HG02678 (cell line): ENCODE data around the gene IL11.

Experiments used
- ATAC-seq: cut with Tn5 transposase; IDR thresholded peaks from one replicate; pipeline ENCODE4 v1.9.1; 2021; ENCODE audit warnings: mild to moderate bottlenecking, moderate library complexity; ENCODE audit not compliant: unreplicated experiment

The IL11 gene

DNA sequence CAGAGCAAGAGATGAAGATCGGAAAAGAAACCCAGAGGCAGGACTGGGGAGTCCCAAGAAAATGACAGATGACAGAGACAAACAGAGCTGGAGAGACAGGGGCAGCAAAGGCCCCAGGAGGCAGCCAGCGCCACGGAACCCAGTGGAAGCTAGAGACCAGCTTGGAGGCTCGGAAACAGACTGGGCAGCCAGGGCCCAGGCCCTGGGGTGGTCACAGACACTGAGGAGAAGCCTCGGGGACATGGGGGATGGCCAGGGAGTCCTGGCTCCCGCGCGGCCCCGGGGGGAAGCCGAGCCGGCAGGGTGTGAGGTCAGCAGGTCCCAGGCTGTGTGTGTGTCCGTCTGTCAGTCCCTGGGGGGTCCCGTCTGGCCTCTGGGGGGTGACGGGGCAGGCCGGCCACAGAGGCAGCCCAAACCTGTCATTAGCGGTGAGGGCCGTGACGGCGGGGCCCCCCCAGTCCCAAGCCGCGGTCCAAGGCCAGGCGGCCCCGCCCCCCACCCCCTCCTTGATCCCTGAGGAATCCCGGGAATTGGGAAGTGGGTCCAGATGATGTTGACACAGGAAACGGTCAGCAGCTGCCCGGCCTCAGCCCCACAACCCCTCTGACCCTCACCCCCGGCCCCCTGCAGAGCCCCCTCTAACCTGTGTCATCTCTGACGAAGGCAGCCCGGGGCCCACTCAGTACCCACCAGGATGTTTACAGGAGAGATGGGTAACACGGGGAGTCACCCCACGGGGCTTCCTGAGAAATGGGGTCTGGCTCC is 3.9 kb upstream of the IL11 start:
- no peak for ATAC-seq

DNA sequence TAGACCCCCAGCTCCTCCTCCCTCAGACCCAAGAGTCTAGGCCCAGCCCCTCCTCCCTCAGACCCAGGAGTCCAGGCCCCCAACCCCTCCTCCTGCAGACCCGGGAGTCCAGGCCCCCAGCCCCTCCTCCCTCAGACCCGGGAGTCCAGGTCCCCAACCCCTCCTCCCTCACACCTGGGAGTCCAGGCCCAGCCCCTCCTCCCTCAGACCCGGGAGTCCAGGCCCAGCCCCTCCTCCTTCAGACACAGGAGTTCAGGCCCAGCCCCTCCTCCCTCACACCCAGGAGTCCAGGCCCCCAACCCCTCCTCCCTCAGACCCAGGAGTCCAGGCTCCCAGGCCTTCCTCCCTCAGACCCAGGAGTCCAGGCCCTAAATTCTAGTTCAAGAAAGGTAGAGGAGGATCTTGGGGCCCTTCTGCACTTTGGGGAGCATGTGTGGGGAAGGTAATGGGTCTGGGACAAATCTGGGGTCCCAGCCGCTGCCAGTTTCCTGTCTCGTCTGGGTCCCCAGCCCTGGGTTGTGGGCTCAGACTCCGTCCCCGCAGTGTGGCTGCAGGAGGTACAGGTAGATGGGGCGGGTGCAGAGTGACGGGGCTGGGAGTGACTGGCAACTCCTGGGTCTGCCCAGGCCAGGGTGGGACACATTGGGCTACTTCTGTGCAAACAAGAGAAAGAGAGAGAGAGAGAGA is 3.2 kb upstream of the IL11 start:
- no peak for ATAC-seq

- ATAC-seq = no peak
Measured at GRCh38 chr19:55372316-55373081, 2.2 kb upstream of the IL11 start.

DNA sequence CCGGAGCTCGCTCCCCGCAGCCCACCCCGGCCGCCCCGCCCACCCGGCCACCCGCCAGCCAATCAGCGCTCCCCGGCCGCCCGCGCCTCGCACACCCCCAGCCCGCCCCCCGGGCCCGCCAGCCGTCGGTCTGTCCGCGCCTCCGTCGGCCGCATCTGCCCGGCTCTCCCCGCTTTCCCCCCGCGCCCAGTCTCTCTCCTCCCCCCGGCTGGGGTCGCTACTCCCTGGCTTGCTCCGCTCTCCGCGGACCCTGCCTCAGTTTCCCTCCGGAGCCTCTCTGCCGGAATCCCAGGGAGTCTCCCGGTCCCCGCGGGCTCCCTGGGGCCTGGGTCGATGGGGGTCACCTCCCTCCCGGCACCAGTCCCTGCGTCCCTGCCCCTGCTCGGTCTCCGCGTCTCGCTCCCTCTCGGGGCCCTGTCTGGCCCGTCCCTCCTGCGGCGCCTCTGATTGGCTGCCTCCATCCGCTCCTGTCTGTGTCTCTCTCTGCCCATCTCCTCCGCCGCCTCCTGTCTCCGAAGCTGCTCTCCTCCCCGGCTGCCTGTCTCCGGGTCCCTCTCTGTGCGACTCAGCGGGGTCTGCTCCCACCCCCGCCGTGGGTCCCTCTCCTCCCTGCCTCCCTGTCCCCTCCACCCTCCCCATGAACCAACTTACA is 484 bp downstream of the IL11 start:
- no peak for ATAC-seq

DNA sequence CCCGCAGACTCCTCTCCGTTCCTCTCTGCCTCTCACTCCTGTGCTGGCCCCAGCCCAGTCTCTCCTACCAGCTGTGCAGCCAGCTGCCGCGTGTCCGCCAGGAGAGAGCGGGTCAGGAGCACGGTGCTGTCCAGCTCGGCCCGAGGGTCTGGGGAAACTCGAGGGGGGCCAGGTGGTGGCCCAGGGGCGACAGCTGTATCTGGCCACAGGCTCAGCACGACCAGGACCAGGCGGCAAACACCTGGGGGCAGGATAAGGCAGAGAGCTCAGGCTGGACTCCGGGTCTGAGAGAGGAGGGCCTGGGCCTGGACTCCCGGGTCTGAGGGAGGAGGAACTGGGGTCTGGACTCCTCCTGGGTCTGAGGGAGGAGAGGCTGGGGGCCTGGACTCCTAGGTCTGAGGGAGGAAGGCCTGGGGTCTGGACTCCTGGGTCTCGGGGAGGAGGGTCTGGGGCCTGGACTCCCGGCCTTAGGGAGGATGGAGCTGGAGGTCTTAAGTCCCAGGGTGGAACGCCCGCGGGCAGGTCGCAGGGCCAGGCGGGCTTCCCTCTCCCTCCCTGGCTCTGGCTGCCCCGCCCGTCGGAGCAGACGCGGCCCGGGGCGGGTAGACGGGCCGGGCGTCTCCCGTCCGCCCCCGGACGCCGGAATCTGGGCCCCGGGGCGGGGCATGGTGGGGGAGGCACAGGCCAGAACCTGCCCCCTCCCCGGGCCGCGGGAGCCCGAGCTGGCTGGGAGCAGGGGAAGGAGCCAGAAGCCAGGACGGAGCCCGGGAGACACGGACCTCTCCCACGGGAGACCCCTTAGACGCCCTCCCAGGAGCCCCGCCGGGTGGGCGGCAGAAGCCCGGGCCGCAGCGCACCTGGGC is 1.3 kb downstream of the IL11 start:
- no peak for ATAC-seq

DNA sequence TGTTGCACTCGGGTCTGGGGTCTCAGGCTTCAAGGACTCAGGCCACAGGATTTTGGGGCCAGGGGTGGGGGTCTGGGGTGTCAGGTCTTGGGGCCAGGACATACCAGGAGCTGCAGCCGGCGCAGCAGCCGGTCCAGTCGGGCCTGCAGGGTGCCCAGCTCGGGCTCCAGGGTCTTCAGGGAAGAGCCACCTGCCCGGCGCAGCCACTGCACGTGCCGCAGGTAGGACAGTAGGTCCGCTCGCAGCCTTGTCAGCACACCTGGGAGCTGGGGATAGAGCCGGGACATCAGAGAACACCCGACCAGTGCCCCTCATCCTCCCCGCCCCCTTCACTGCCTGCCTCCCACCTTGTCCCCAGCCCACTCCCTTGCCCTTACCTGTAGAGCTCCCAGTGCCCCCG is 2.2 kb downstream of the IL11 start:
- ATAC-seq = no peak

GRCh38 chr19:55366790-55367189 is 3.5 kb downstream of the IL11 start:
- ATAC-seq = no peak

DNA sequence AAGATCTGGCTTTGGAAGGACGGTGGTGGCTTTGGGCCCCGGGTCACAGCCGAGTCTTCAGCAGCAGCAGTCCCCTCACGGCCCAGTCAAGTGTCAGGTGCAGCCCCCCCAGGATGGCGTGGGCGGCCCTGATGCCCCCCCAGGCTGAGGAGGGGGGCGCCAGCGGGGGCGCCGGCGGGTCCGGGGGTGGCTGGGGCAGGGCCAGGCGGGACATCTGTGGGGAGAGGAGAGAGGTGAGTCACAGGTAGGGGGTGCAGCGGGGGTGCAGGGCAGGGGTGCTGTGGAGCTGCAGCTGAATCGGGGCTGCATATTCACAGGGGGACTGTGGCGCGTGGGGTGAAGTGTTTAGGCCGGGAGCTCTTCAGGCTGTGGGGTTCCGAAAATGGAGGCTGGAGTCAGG is 4.3 kb downstream of the IL11 start:
- ATAC-seq = no peak

DNA sequence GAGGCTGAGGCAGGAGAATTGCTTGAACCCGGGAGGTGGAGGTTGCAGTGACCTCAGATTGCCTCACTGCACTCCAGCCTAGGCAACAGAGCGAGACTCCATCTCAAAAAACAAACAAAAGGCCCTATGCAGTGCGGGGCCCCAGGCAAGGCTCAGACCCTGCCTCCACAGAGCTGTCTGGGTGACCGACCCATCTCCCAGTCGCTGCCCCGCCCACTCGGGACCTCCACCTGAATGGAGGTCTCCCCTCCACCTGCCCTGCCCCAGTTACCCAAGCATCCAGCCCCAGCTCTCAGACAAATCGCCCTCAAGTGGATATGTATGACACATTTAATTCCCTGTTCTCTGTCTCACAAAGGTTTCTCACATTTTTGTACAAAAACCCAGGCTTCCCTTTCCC is 5.0 kb downstream of the IL11 start:
- no peak for ATAC-seq

GRCh38 chr19:55362990-55363716 is 7.1 kb downstream of the IL11 start, which contains the start of gene GARIN5B:
GARIN5B (minus strand) TSS chr19:55363260; CDS start chr19:55363066, 194 bp downstream.
- no peak for ATAC-seq

DNA sequence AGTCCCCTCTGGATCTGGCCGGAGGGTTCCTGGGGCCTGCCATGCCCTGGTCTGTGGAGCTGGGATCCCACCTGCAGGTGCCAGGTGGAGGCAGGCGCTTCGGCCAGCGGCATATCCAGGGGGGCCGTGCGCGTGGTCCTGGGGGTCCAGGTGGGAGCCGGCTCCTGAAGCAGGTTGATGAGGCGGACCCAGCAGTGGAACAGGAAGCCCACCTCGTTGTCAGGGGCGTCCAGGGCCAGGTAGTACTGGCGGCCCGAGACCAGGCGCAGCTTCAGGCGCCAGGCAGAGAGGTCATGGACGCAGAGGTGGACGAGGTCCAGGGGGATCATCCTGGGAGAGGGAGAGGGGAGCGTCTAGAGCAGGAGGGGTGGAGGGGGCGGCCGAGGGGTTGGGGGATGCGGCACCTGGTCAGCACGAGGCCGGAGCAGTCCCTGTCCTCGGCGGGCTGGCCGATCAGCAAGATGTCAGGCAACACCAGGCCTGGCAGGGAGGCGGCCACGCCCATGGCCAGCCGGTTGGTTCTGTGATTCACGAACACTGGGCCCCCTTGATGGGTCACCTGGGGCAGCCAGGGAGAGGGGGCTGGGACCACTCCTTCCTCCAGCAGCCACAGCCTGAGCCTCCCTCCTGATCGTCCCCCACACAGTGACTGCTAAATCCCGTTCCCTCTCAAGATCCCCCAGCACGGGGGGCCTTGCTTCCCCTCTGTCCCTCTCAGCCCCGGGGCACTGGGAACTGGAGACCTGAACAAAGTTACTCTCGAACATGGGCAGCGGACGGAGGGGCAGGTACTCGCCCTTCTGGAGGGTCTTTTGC is 7.9 kb downstream of the IL11 start:
- no peak for ATAC-seq

- no peak for ATAC-seq
Measured at GRCh38 chr19:55360902-55361301, 9.4 kb downstream of the IL11 start.

DNA sequence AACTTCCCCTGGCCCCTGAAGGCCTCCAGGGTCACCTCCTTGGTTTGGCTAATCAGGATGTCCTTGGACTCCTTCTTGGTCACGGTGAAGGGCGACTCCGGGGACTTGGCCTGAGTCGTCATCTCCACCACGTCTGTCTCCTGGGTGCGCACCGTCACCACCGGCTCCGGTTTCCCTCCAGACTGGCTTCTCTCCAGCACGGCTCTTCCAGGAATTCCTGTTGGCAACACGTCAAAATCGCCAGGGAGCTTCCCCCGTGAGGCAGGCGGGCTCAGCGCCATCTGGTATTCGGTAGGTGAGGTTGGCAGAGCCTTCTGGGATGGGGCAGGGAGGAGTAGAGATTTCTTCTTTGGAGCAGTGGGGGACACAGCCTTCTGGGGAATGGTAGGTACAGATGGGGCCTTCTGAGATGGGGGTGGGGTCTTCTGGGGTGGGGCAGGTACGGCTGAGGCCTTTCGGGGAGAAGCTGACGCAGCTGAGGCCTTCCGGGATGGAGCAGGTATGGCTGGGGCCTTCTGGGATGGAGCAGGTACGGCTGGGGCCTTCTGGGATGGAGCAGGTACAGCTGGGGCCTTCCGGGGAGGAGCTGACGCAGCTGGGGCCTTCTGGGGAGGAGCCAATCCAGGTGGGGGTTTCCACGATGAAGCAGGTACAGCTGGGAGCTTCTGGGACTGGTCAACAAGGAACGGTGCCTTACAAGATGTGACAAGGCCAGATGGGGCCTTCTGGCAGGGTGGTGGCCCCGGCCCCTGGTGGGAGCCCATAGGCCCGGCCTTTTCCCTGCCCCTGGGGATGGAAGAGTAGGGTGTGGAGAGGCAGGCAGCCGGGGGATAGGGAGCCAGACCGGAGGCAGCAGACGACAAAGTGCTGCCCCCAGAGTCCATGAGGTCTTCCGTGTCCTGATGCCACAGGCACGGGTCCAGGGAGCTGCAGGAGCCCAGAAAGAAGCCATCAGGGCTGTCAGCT is 11.0 kb downstream of the IL11 start:
- ATAC-seq = no peak

DNA sequence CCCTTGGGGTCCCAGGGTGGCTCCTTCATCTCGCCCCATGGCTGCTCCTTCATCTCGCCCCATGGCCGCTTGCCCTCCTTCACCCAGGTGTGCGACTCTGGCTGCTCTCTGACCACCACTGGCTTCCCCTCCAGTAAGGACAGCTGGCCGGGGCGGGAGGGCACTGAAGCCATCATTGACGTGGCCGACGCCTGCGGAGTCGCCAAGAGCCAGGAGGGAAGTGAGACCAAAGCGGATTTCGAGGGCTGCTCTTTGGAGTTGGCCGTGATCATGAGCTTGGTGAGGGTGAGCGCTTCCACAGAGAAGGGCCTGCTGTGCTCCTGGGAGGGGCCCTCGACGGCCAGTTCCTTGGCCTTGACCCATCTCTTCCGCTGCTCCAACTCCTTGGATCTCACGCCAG is 11.8 kb downstream of the IL11 start:
- ATAC-seq = no peak

- no peak for ATAC-seq
Measured at GRCh38 chr19:55355213-55355821, 14.9 kb downstream of the IL11 start.

GRCh38 chr19:55354698-55355212 is 15.5 kb downstream of the IL11 start, which contains the start of gene COX6B2:
COX6B2 (minus strand) TSS chr19:55354719; CDS start chr19:55354521, 198 bp downstream.
- no peak for ATAC-seq
